PC-3 (cell line): ENCODE measurements around the gene NUDT1.

Experiments
- CTCF ChIP-seq: fragments of 300-600 bp; sonication (generic); conservative IDR thresholded peaks from 2 replicates; pipeline ENCODE4 v1.5.1; 2017; ENCODE audit warnings: antibody characterized with exemption, low read depth, mild to moderate bottlenecking, low read length
- EZH2 ChIP-seq: fragments of 300-600 bp; sonication (generic); IDR thresholded peaks from one replicate; pipeline ENCODE4 v1.6.1; 2017; ENCODE audit warnings: antibody characterized with exemption, mild to moderate bottlenecking, low read length; ENCODE audit not compliant: unreplicated experiment

- TF ChIP-seq EZH2 (no peak), CTCF (no peak)
Measured at GRCh38 chr7:2204446-2204845, 37.6 kb upstream of the NUDT1 start.
